SK-N-MC (cell line): Measurements from ENCODE around the gene TXNDC11.
A peak's percentile ranks its signal among the peaks of the same experiment; 100 is the strongest.

Source experiments
- DNase-seq: peaks from one replicate; pipeline ENCODE4 v3.0.0-alpha.2; 2011; ENCODE audit warnings: low read depth, low spot score
- H3K27ac ChIP-seq: fragments of 200-600 bp; sonication (generic); 2 replicates; pipeline ENCODE4 v1.5.1; 2016; ENCODE audit warnings: mixed run types
- H3K36me3 ChIP-seq: fragments of 200-600 bp; sonication (generic); 2 replicates; pipeline ENCODE4 v1.6.1; 2017; ENCODE audit warnings: antibody characterized with exemption, low read length, mixed read lengths; ENCODE audit not compliant: insufficient read depth
- H3K4me3 ChIP-seq: fragments of 200-600 bp; sonication (generic); 2 replicates; pipeline ENCODE4 v1.5.1; 2016
- H3K9ac ChIP-seq: fragments of 200-600 bp; sonication (generic); 2 replicates; pipeline ENCODE4 v1.8.0; 2017; ENCODE audit warnings: mixed run types, mixed read lengths; ENCODE audit not compliant: insufficient read length
- H3K9me3 ChIP-seq: fragments of 200-600 bp; sonication (generic); 2 replicates; pipeline ENCODE4 v1.6.1; 2017; ENCODE audit warnings: low read depth, mild to moderate bottlenecking, antibody characterized with exemption, low read length, moderate library complexity, mixed read lengths
- EZH2 ChIP-seq: fragments of 200-600 bp; sonication (generic); IDR thresholded peaks from one replicate; pipeline ENCODE4 v1.6.1; 2017; ENCODE audit warnings: antibody characterized with exemption
- FOXP2 ChIP-seq: optimal IDR thresholded peaks from 2 replicates; pipeline ENCODE3; 2011; ENCODE audit warnings: mild to moderate bottlenecking, moderate library complexity; ENCODE audit not compliant: insufficient read depth; ENCODE audit errors: extremely low read length, control extremely low read depth
- POLR2AphosphoS5 ChIP-seq: IDR thresholded peaks from 2 replicates; pipeline ENCODE4 v1.6.1; 2012; ENCODE audit warnings: mild to moderate bottlenecking, low read depth, low read length, borderline replicate concordance

TXNDC11 gene

GRCh38 chr16:11691771-11692170, 50.9 kb downstream of the TXNDC11 start:
- TF ChIP-seq POLR2AphosphoS5 (no peak), EZH2 (no peak), FOXP2 (no peak)
- DNase-seq = no peak
- Histone ChIP-seq H3K9ac (no peak overlapping the region), H3K36me3 (peaks cover 37% of the 10 kb centered on the region), H3K9me3 (no peaks in the 10 kb centered on the region), H3K4me3 (no peak overlapping the region), H3K27ac (no peak overlapping the region)

DNA sequence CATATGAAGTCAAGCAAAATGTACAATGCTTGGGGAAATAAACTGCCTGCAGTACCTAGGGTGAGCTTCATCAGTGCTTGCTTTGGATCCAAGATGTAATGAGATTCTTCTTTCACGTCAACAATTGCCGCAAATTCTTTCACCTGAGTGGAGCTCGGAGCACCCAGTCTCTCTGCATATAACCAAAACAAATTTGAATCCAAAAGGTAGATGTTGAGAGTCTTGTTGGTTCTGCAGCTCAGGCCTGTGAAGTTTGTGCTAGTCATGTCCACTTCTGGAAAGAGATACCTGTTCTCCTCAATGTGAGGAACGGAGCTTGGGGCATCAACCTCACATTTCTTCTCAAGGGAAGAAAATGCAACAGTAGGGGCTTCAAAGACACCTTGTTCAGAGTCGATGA, 51.4 kb downstream of the TXNDC11 start:
- H3K36me3 ChIP-seq = peaks cover 37% of the 10 kb centered on the region
- TF ChIP-seq POLR2AphosphoS5 = no peak
- no peak for TF ChIP-seq FOXP2
- no peak for TF ChIP-seq EZH2
- H3K9ac ChIP-seq = no peak overlapping the region
- no peak overlapping the region for H3K4me3 ChIP-seq
- no peak for DNase-seq
- H3K9me3 ChIP-seq = no peaks in the 10 kb centered on the region
- no peak overlapping the region for H3K27ac ChIP-seq

- Histone ChIP-seq H3K4me3 (no peak overlapping the region), H3K9ac (no peak overlapping the region), H3K36me3 (peaks cover 30% of the 10 kb centered on the region), H3K9me3 (no peaks in the 10 kb centered on the region), H3K27ac (peak overlapping the region; percentile 3)
- DNase-seq = no peak
- TF ChIP-seq FOXP2 = no peak
- TF ChIP-seq POLR2AphosphoS5 = no peak
- no peak for TF ChIP-seq EZH2
Observed at GRCh38 chr16:11689031-11689840, 53.4 kb downstream of the TXNDC11 start.

DNA sequence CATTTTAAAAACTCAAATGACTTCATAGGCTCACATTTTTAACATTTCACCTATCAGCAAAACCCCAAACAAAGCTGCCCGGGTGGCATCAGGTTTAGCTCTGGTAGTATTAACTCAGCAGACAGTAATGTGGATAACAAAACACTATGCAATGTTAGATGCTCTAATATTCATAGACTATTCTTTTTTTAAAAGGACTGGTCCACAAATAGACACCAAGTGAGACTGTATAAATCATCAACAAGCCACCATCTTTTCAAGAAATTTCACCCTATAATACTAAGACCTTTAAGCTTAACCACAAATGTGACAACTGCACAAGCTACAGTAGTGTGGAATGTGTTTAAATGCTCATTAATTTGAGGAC, 54.2 kb downstream of the TXNDC11 start:
- Histone ChIP-seq H3K9me3 (no peaks in the 10 kb centered on the region), H3K27ac (no peak overlapping the region), H3K36me3 (peaks cover 35% of the 10 kb centered on the region), H3K4me3 (no peak overlapping the region), H3K9ac (no peak overlapping the region)
- TF ChIP-seq POLR2AphosphoS5 (no peak), FOXP2 (no peak), EZH2 (no peak)
- no peak for DNase-seq

DNA sequence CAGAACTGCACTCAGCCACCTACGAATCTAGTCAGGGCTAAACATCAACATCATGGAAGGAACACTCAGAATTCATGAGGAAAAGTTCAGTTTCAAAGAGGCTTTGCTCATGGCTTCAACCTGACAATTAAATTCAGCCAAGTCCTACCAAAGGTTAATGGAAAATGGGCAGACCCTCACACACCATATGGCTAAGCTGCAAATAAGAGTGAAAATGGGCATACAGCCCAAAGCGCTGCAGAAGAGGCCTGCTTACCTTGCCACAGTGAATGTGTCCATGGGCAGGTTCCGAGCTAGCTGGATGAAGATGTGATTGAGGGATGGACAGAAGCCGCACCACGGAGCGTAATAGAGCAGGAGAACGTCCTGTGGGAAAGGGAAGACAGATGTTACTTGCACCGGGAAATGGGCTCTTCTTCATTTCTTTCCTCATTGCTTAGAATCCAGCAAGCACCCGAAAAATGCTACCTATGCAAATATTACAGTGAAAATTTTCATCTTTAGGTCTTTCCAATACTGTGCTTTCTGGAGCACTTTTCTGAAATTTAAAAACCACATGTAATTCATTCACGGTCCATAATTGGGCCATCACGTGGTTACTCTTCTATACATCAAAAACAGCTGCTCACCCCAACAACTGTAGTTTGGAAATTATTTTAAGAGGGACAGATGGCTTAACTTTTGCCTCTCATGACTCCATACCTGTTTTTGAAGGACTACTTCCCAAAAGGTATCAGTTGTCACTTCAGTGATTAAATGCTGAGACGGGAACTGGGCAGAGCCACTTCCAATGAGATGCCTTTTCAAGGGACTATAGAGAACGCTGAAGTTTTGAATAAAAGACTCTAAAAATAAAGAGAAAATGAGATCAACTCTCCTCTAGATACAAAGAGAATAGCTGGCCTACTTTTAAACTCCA, 54.8 kb downstream of the TXNDC11 start:
- Histone ChIP-seq H3K9ac (no peak overlapping the region), H3K9me3 (no peaks in the 10 kb centered on the region), H3K27ac (no peak overlapping the region), H3K36me3 (peaks cover 35% of the 10 kb centered on the region), H3K4me3 (no peak overlapping the region)
- TF ChIP-seq POLR2AphosphoS5 (no peak), FOXP2 (no peak), EZH2 (no peak)
- DNase-seq = no peak

DNA sequence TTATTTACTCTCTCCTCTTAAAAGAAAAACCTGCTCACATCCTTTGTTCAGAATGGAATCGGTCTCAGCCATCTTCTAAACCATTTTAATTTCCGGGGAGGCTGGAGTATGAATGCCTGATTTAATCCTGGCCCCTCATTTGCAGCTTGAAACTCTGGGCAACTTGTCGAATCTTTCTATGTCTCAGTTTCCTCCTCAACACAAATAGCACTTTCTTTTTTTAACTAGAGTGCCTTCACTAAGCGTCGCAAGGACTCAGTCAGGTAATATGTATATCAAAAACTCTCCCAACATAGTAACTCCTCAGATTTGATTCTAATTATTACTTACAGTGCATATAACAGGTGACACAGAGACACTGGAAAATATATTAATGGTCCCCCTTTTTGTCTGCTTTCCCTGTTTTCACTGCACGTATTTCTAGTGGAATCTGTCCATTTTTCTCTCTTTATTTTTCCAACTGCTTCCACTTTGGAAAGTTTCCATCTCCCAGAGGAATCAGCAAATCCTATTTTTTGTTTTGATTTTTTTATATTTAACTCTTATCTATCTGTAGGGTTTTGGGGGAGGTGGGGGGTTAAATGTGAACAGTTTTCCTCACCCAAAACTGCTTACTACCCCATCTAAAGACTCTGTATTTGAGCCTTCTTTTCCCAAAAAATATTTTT, 55.8 kb downstream of the TXNDC11 start:
- Histone ChIP-seq H3K9ac (no peak overlapping the region), H3K27ac (no peak overlapping the region), H3K36me3 (peaks cover 35% of the 10 kb centered on the region), H3K4me3 (no peak overlapping the region), H3K9me3 (no peaks in the 10 kb centered on the region)
- no peak for DNase-seq
- TF ChIP-seq POLR2AphosphoS5 (no peak), FOXP2 (no peak), EZH2 (no peak)

DNA sequence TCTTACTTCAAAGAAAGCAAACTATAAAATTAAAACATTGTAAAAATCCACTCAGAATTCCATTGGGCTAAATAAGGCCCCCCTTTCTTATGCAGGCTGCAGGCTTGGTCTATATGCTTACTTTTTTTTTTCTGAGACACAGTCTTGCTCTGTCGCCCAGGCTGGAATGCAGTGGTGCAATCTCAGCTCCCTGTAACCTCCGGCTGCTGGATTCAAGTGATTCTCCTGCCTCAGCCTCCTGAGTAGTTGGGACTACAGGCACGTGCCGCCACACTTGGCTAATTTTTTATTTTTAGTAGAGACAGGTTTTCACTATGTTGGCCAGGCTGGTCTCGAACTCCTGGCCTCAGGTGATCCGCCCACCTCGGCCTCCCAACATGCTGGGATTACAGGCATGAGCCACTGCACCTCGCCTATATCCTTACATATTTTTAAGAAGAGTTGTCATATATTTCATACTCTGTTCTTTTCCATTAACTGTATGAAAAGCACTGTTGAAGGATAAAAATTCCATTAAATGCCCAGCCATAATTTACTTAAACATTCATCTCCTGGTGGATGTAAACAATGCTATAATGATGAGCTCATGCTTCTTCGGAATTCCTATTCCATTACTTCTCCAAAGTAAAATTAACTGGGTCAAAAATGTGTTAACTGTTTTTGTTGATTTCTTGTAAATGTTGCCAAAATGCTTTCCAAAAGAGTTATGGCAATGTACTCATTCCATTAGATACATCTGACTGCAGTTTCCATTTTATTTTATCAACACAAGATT, 56.6 kb downstream of the TXNDC11 start:
- Histone ChIP-seq H3K9me3 (no peaks in the 10 kb centered on the region), H3K36me3 (peaks cover 29% of the 10 kb centered on the region), H3K4me3 (no peak overlapping the region), H3K27ac (no peak overlapping the region), H3K9ac (no peak overlapping the region)
- no peak for TF ChIP-seq EZH2
- no peak for TF ChIP-seq POLR2AphosphoS5
- no peak for TF ChIP-seq FOXP2
- no peak for DNase-seq
